HuH-7 (cell line): ENCODE data around the gene FBP2.
A peak's percentile ranks its signal among the peaks of the same experiment; 100 is the strongest.

Source experiments
- DNase-seq: peaks from one replicate; pipeline ENCODE4 v3.0.0; 2011; ENCODE audit warnings: low spot score

Gene FBP2

GRCh38 chr9:94593459-94594345, at the start of gene FBP2:
FBP2 (minus strand) TSS chr9:94593824; CDS start chr9:94593726, 98 bp downstream.
- DNase-seq, result no peak

GRCh38 chr9:94643176-94643575, 49.6 kb upstream of the FBP2 start:
- no peak for DNase-seq

GRCh38 chr9:94642501-94642900, 48.9 kb upstream of the FBP2 start:
- no peak for DNase-seq

GRCh38 chr9:94639999-94640376, 46.4 kb upstream of the FBP2 start:
- no peak for DNase-seq

GRCh38 chr9:94639061-94639998, 45.7 kb upstream of the FBP2 start, which contains the start of gene FBP1:
FBP1 (minus strand) TSS chr9:94639518; CDS start chr9:94639310, 208 bp downstream.
- peak; percentile 44 for DNase-seq

GRCh38 chr9:94638335-94639060, 44.9 kb upstream of the FBP2 start:
- no peak for DNase-seq

- no peak for DNase-seq
Measured at GRCh38 chr9:94632737-94633136, 39.1 kb upstream of the FBP2 start.

GRCh38 chr9:94631599-94631998, 38.0 kb upstream of the FBP2 start:
- no peak for DNase-seq

GRCh38 chr9:94630833-94631232, 37.2 kb upstream of the FBP2 start:
- no peak for DNase-seq

- DNase-seq, result no peak
Measured at GRCh38 chr9:94630281-94630680, 36.7 kb upstream of the FBP2 start.

- no peak for DNase-seq
Measured at GRCh38 chr9:94627287-94627686, 33.7 kb upstream of the FBP2 start.

GRCh38 chr9:94625835-94626234, 32.2 kb upstream of the FBP2 start:
- no peak for DNase-seq

GRCh38 chr9:94624629-94625028, 31.0 kb upstream of the FBP2 start:
- no peak for DNase-seq

GRCh38 chr9:94623253-94623652, 29.6 kb upstream of the FBP2 start:
- DNase-seq, result peak; percentile 77

GRCh38 chr9:94622087-94622800, 28.6 kb upstream of the FBP2 start:
- DNase-seq, result no peak

GRCh38 chr9:94619026-94619425, 25.4 kb upstream of the FBP2 start:
- no peak for DNase-seq

GRCh38 chr9:94613003-94613402, 19.4 kb upstream of the FBP2 start:
- DNase-seq, result no peak

GRCh38 chr9:94612071-94612470, 18.4 kb upstream of the FBP2 start:
- no peak for DNase-seq

- no peak for DNase-seq
Measured at GRCh38 chr9:94611638-94612068, 18.0 kb upstream of the FBP2 start.

- no peak for DNase-seq
Measured at GRCh38 chr9:94610181-94610606, 16.6 kb upstream of the FBP2 start.

GRCh38 chr9:94607423-94607691, 13.7 kb upstream of the FBP2 start:
- DNase-seq, result no peak
